Smooth muscle cell of the pulmonary artery (primary cell): ENCODE data around the gene DAZ4. TPM values are rescaled to one million over a fixed set of nuclear protein-coding genes. Genes with fewer than 3 reads are reported as not detected.

Experiments used
- total RNA-seq: library from RNA; depleted of rRNA; stranded (reverse); fragments of >200 nt; gene quantifications from 2 replicates; pipeline ENCODE4 v1.2.3, GENCODE V29; 2014

DAZ4 gene, protein sequence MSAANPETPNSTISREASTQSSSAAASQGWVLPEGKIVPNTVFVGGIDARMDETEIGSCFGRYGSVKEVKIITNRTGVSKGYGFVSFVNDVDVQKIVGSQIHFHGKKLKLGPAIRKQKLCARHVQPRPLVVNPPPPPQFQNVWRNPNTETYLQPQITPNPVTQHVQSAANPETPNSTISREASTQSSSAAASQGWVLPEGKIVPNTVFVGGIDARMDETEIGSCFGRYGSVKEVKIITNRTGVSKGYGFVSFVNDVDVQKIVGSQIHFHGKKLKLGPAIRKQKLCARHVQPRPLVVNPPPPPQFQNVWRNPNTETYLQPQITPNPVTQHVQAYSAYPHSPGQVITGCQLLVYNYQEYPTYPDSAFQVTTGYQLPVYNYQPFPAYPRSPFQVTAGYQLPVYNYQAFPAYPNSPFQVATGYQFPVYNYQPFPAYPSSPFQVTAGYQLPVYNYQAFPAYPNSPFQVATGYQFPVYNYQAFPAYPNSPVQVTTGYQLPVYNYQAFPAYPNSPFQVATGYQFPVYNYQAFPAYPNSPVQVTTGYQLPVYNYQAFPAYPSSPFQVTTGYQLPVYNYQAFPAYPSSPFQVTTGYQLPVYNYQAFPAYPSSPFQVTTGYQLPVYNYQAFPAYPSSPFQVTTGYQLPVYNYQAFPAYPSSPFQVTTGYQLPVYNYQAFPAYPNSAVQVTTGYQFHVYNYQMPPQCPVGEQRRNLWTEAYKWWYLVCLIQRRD
- total RNA-seq: not detected in 2 replicates

DNA sequence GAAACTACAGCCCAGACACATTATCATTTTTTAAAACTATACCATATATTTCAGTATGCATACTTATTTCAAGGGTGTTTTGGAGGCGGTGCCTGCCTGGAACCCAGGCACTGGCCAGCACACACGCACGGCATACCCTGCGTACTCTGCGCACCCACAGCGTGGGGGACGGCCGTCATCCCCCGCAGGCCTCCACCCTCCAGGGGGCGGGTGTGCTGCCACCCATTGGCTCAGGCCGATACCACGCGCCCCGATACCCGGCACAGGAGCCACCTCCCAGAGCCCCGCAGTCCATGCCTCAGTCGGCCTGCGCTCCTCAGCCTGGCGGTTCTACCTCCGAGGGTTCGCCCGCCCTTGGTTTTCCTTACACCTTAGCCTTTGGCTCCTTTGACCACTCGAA is at the start of gene DAZ4:
Gene DAZ4 (plus strand): TSS at position 301 of the 400 bp plus-strand sequence. CDS start 208 bp downstream, outside the sequence.

DNA sequence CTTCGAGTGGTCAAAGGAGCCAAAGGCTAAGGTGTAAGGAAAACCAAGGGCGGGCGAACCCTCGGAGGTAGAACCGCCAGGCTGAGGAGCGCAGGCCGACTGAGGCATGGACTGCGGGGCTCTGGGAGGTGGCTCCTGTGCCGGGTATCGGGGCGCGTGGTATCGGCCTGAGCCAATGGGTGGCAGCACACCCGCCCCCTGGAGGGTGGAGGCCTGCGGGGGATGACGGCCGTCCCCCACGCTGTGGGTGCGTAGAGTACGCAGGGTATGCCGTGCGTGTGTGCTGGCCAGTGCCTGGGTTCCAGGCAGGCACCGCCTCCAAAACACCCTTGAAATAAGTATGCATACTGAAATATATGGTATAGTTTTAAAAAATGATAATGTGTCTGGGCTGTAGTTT is 20.4 kb upstream of the DAZ4 start, which contains the start of gene DAZ3:
Gene DAZ3 (minus strand): TSS at position 101 of the 400 bp plus-strand sequence. CDS start 208 bp downstream, outside the sequence.

Other genes with a start within 250 kb of the DAZ4 start
- gene BPY2B, start 215.9 kb upstream of the DAZ4 start, total RNA-seq: not detected in 2 replicates
- not detected in 2 replicates for gene DAZ3, start 20.5 kb upstream of the DAZ4 start, total RNA-seq
- gene BPY2C, start 218.2 kb downstream of the DAZ4 start, total RNA-seq: not detected in 2 replicates